ENCODE results near the gene PAPOLA. TPM values are rescaled to one million over a fixed set of nuclear protein-coding genes. Genes with fewer than 3 reads are reported as not detected.

The PAPOLA gene
- total RNA-seq, 1 experiment from 2014 or later, result 207 TPM

DNA sequence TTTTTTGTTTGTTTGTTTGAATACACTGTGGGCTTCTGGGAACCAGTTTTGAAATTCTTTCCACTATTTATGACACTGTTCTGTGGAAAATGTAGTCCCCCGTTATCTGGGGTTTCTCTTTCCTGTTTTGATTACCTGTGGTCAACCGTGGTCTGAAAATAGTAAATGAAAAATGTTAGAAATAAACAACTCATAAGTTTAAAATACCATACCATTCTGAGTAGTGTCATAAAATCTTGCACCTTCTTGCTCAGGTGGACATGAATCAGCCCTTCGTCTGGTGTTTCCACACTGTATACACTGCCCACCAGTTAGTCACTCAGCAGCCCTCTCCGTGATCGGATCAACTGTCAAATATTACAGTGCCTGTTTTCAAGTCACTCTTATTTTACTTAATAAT lies 5.1 kb upstream of the PAPOLA start:
- Histone ChIP-seq H3K4me3 (ENCODE audit: low read depth, low read length) (no peak overlapping the region), H3K36me3 (ENCODE audit: control insufficient read depth, insufficient read depth, low read length) (no peaks in the 10 kb centered on the region), H3K27me3 (replicated peaks; ENCODE audit: control insufficient read depth, insufficient read depth, low read length) (no peaks in the 10 kb centered on the region), H3K9me3 (no peaks in the 10 kb centered on the region), H3K4me1 (no peaks in the 10 kb centered on the region)
- intact Hi-C loops (cut with micrococcal nuclease; ENCODE audit: unreplicated experiment), result no loop called here
- TF ChIP-seq CTCF (IDR thresholded peaks at IDR 0.05; ENCODE audit: insufficient read depth in 1 of 2, low read depth in 1 of 2, low read length in 1 of 2, severe bottlenecking in 1 of 2, unreplicated experiment in 1 of 2), result no peak
- no peak overlapping the region for H3K4me3 Mint-ChIP-seq (ENCODE audit: unreplicated experiment)
- peaks cover 8% of the 10 kb centered on the region for H3K36me3 Mint-ChIP-seq (ENCODE audit: insufficient read depth, unreplicated experiment)
- POLR2A ChIA-PET, result no interaction called here
- no peak for DNase-seq
- no peaks in the 10 kb centered on the region for H3K9me3 Mint-ChIP-seq (ENCODE audit: unreplicated experiment)
- BruUV-seq (replicated peaks), result no TSS peak
- no peaks in the 10 kb centered on the region for H3K4me1 Mint-ChIP-seq (ENCODE audit: low read depth, unreplicated experiment)
- peak overlapping the region; percentile 53 for H3K27ac Mint-ChIP-seq (ENCODE audit: unreplicated experiment)
- CTCF ChIA-PET, result no interaction called here
- no peaks in the 10 kb centered on the region for H3K27me3 Mint-ChIP-seq (ENCODE audit: insufficient read depth, unreplicated experiment)

DNA sequence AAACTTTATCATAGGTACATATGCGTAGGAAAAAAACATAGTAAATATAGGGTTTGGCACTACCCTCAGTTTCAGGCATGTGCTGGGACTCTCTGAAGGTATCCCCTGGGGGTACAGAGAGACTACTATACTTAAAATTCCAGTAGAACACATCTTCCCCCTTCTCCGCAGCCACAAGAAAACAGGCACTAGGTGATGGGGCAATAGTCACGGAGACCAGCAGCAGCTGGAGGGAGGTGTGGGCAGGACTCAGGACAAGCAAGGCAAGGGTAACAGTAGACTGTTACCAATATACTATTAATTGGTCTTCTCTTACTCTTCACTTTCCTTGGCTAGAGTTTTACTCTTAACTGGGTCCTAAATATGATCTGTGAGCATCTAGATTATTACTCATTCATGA lies 4.6 kb upstream of the PAPOLA start:
- Mint-ChIP-seq H3K4me1 (ENCODE audit: low read depth, unreplicated experiment) (no peaks in the 10 kb centered on the region), H3K36me3 (ENCODE audit: insufficient read depth, unreplicated experiment) (peaks cover 11% of the 10 kb centered on the region), H3K4me3 (ENCODE audit: unreplicated experiment) (no peak overlapping the region), H3K27ac (ENCODE audit: unreplicated experiment) (peak overlapping the region; percentile 53), H3K27me3 (ENCODE audit: insufficient read depth, unreplicated experiment) (no peaks in the 10 kb centered on the region), H3K9me3 (ENCODE audit: unreplicated experiment) (no peaks in the 10 kb centered on the region)
- Histone ChIP-seq H3K9me3 (no peaks in the 10 kb centered on the region), H3K4me1 (no peaks in the 10 kb centered on the region), H3K27me3 (replicated peaks; ENCODE audit: control insufficient read depth, insufficient read depth, low read length) (no peaks in the 10 kb centered on the region), H3K4me3 (ENCODE audit: low read depth, low read length) (no peak overlapping the region), H3K36me3 (ENCODE audit: control insufficient read depth, insufficient read depth, low read length) (no peaks in the 10 kb centered on the region)
- ChIA-PET CTCF (no interaction called here), POLR2A (no interaction called here)
- TF ChIP-seq CTCF (IDR thresholded peaks at IDR 0.05; ENCODE audit: insufficient read depth in 1 of 2, low read depth in 1 of 2, low read length in 1 of 2, severe bottlenecking in 1 of 2, unreplicated experiment in 1 of 2), result no peak
- no TSS peak for BruUV-seq (replicated peaks)
- DNase-seq, result no peak
- intact Hi-C loops (cut with micrococcal nuclease; ENCODE audit: unreplicated experiment), result no loop called here

- Histone ChIP-seq H3K36me3 (ENCODE audit: control insufficient read depth, insufficient read depth, low read length) (no peaks in the 10 kb centered on the region), H3K4me3 (ENCODE audit: low read depth, low read length) (peak overlapping the region; percentile 93), H3K9me3 (no peaks in the 10 kb centered on the region), H3K4me1 (peaks cover 8% of the 10 kb centered on the region; the same call in 1 of the 2 replicates), H3K27me3 (replicated peaks; ENCODE audit: control insufficient read depth, insufficient read depth, low read length) (no peaks in the 10 kb centered on the region)
- H3K27ac Mint-ChIP-seq (ENCODE audit: unreplicated experiment), result peak overlapping the region; percentile 99
- ChIA-PET CTCF (no interaction called here), POLR2A (interaction anchor here (0.5 to 1.2 kb wide), 4 partner anchors 12 to 109 kb away, joined by 3 to 4 read pairs (median 4); no protein-coding TSS in a partner anchor)
- no peaks in the 10 kb centered on the region for H3K27me3 Mint-ChIP-seq (ENCODE audit: insufficient read depth, unreplicated experiment)
- intact Hi-C loops (cut with micrococcal nuclease; ENCODE audit: unreplicated experiment), result loop anchor here (1.0 to 5.0 kb wide), 3 partner anchors 39 to 66 kb away; no protein-coding TSS in a partner anchor
- no peak for DNase-seq
- H3K36me3 Mint-ChIP-seq (ENCODE audit: insufficient read depth, unreplicated experiment), result peaks cover 32% of the 10 kb centered on the region
- BruUV-seq (replicated peaks), result no TSS peak
- peak overlapping the region; percentile 99 for H3K4me3 Mint-ChIP-seq (ENCODE audit: unreplicated experiment)
- no peaks in the 10 kb centered on the region for H3K9me3 Mint-ChIP-seq (ENCODE audit: unreplicated experiment)
- peaks cover 24% of the 10 kb centered on the region for H3K4me1 Mint-ChIP-seq (ENCODE audit: low read depth, unreplicated experiment)
- no peak for TF ChIP-seq CTCF (IDR thresholded peaks at IDR 0.05; ENCODE audit: insufficient read depth in 1 of 2, low read depth in 1 of 2, low read length in 1 of 2, severe bottlenecking in 1 of 2, unreplicated experiment in 1 of 2)
Measured at GRCh38 chr14:96501217-96501739, 904 bp upstream of the PAPOLA start.

All from Caco-2 (cell line).